RWPE2 (cell line): ENCODE results near the gene GLDN.
A peak's percentile ranks its signal among the peaks of the same experiment; 100 is the strongest.

ENCODE experiments used
- ATAC-seq: fragments of 200-7000 bp; cut with Tn5 transposase; 3 replicates; pipeline ENCODE4 v1.9.1; 2021; ENCODE audit warnings: low read depth
- DNase-seq: peaks from one replicate; pipeline ENCODE4 v3.0.0-alpha.2; 2020; ENCODE audit warnings: low spot score
- H3K27ac ChIP-seq: fragments of 450-650 bp; 2 replicates; pipeline ENCODE4 v1.5.1; 2017; ENCODE audit warnings: mild to moderate bottlenecking; ENCODE audit not compliant: poor library complexity, severe bottlenecking
- H3K27me3 ChIP-seq: fragments of 250-450 bp; sonication (Bioruptor Pico); 2 replicates; pipeline ENCODE4 v1.5.1; 2021; ENCODE audit warnings: mild to moderate bottlenecking, moderate library complexity; ENCODE audit not compliant: insufficient read depth, poor library complexity, severe bottlenecking
- H3K36me3 ChIP-seq: fragments of 250-450 bp; sonication (Bioruptor Pico); 2 replicates; pipeline ENCODE4 v1.5.1; 2020; ENCODE audit warnings: low read depth, mild to moderate bottlenecking, moderate library complexity
- H3K4me1 ChIP-seq: fragments of 250-450 bp; sonication (Bioruptor Pico); 2 replicates; pipeline ENCODE4 v1.5.1; 2021; ENCODE audit warnings: mild to moderate bottlenecking, moderate library complexity; ENCODE audit not compliant: insufficient read depth, poor library complexity, severe bottlenecking
- H3K4me3 ChIP-seq: fragments of 250-450 bp; sonication (Bioruptor Pico); 2 replicates; pipeline ENCODE4 v1.5.1; 2021; ENCODE audit warnings: mild to moderate bottlenecking, moderate library complexity; ENCODE audit not compliant: severe bottlenecking
- H3K9me3 ChIP-seq: fragments of 250-450 bp; sonication (Bioruptor Pico); 2 replicates; pipeline ENCODE4 v1.5.1; 2021; ENCODE audit warnings: mild to moderate bottlenecking, moderate library complexity; ENCODE audit not compliant: severe bottlenecking
- TF ChIP-seq, protein P1 (sequence below): fragments of 450-650 bp; IDR thresholded peaks from one replicate; pipeline ENCODE4 v1.5.1; 2017; ENCODE audit warnings: mild to moderate bottlenecking, moderate library complexity; ENCODE audit not compliant: poor library complexity, severe bottlenecking

Gene GLDN

DNA sequence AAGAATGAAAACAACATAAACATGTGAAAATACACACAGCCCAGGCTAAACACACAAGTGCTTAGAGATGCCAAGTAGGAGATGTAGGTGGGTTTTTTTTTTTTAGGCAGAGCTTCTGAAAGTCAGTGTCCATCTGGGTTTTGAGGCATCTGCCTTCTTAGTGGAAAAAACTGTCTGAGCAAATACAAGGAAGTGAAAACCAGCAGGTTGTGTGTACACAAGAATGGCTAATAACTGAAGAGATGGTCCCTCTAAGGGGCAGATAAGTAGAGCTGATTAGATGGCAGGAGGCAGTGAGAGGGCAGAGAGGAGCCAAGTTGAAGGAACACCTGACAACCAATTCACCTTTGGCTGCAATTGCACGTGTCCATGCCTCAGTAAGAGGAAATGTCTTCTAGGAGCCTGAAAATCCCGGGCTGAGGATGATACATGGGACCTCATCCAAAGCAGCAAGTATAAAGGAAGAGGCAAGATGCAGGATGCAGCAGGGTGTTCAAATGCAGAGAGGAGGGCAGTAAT lies 37.9 kb upstream of the GLDN start:
- Histone ChIP-seq H3K4me1 (no peaks in the 10 kb centered on the region), H3K27ac (no peak overlapping the region), H3K27me3 (no peaks in the 10 kb centered on the region), H3K36me3 (no peaks in the 10 kb centered on the region), H3K9me3 (no peaks in the 10 kb centered on the region), H3K4me3 (no peak overlapping the region)
- TF ChIP-seq, protein P1, sequence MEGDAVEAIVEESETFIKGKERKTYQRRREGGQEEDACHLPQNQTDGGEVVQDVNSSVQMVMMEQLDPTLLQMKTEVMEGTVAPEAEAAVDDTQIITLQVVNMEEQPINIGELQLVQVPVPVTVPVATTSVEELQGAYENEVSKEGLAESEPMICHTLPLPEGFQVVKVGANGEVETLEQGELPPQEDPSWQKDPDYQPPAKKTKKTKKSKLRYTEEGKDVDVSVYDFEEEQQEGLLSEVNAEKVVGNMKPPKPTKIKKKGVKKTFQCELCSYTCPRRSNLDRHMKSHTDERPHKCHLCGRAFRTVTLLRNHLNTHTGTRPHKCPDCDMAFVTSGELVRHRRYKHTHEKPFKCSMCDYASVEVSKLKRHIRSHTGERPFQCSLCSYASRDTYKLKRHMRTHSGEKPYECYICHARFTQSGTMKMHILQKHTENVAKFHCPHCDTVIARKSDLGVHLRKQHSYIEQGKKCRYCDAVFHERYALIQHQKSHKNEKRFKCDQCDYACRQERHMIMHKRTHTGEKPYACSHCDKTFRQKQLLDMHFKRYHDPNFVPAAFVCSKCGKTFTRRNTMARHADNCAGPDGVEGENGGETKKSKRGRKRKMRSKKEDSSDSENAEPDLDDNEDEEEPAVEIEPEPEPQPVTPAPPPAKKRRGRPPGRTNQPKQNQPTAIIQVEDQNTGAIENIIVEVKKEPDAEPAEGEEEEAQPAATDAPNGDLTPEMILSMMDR: no peak
- DNase-seq: no peak
- ATAC-seq: no peak

DNA sequence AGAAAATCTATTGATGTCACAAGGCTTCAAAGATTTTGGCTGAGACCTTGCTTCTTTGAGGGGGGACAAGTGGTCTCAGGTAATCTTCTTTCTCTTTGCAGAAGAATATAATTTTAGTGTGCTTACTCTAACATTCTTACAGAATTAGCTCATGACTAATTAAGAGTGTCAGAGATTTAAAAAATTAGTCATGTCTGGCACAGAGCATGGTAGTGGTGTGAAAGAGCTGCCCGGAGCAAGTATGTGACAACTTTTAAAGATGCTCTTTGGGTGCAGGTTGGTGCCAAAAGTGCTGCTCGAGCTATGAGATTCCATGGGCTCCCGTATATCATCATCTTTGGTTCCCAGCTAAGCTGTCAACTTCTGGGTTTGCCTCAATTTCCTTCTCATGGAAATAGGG lies 34.1 kb upstream of the GLDN start:
- Histone ChIP-seq H3K27ac (no peak overlapping the region), H3K4me1 (no peaks in the 10 kb centered on the region), H3K36me3 (no peaks in the 10 kb centered on the region), H3K27me3 (no peaks in the 10 kb centered on the region), H3K9me3 (no peaks in the 10 kb centered on the region), H3K4me3 (no peak overlapping the region)
- DNase-seq: no peak
- TF ChIP-seq, protein P1: no peak
- peak; percentile 45; the same call in 2 of the 3 replicates for ATAC-seq

DNA sequence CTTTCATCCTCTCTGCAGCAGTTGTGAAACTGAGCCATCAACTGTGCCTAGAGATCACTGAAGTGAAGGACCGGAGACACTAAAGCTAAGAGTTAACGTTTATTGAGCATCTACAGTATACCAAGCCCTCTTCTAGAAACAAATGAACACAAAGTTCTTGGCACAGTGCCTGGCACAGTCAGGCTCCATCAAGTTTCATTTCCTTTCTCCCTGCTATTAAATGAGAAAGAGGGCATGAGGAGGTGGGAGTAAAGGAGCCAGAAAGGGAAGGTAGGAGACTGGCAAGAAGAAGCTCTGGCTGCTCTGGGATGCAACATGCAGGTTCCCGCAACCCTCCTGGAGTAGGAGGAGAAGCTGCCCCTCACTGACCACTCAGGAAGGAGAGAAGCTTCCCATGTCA lies 33.6 kb upstream of the GLDN start:
- no peaks in the 10 kb centered on the region for H3K9me3 ChIP-seq
- TF ChIP-seq, protein P1: no peak
- ATAC-seq (no peak), DNase-seq (no peak)
- H3K36me3 ChIP-seq: no peaks in the 10 kb centered on the region
- H3K27ac ChIP-seq: no peak overlapping the region
- no peak overlapping the region for H3K4me3 ChIP-seq
- no peaks in the 10 kb centered on the region for H3K4me1 ChIP-seq
- no peaks in the 10 kb centered on the region for H3K27me3 ChIP-seq

DNA sequence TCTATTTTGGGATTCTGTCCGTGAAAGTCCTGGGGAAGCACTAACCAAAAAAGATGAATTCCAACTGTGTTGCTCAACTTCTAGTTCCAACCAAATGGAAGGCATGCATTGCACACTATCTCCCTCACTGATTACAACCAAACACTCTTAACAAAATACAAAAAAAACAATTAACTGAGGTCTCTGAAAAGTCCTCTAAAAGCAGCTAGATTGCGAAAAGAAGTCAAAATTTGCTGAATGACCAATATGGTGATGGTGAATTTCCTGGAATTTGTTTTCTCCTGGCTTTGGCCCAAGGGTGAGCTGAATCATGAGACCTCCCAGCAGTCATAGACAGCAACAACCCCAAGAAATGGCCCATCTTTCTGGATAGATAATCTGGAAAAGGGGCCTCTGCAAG lies 31.4 kb upstream of the GLDN start:
- H3K4me1 ChIP-seq: no peaks in the 10 kb centered on the region
- H3K4me3 ChIP-seq: no peak overlapping the region
- H3K27me3 ChIP-seq: no peaks in the 10 kb centered on the region
- ATAC-seq (no peak), DNase-seq (peak; percentile 1)
- TF ChIP-seq, protein P1: no peak
- H3K27ac ChIP-seq: no peak overlapping the region
- no peaks in the 10 kb centered on the region for H3K36me3 ChIP-seq
- no peaks in the 10 kb centered on the region for H3K9me3 ChIP-seq

DNA sequence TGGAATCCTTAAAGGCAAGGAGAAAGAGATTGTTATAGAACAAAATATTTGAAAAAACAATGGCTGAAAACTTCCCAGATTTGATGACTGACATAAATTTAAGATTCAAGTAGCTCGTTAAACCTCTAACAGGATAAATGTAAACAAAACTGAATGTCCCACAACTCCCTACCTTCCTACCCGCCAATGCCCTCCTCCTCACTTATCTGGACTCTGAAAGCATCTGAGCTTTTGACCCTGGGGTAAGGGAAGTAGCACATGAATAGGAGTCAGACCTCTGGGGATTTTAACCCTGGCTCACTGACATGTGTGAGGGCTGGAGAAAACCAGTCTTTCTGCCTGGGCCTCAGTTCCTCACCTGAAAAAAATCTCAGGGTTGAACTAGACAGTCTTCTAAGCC lies 29.9 kb upstream of the GLDN start:
- ATAC-seq (no peak), DNase-seq (peak; percentile 2)
- no peaks in the 10 kb centered on the region for H3K36me3 ChIP-seq
- H3K4me1 ChIP-seq: no peaks in the 10 kb centered on the region
- TF ChIP-seq, protein P1: no peak
- H3K9me3 ChIP-seq: no peaks in the 10 kb centered on the region
- no peak overlapping the region for H3K27ac ChIP-seq
- no peak overlapping the region for H3K4me3 ChIP-seq
- no peaks in the 10 kb centered on the region for H3K27me3 ChIP-seq
